SHP77 (cell line): ENCODE results near the gene PRDM16.
A peak's percentile ranks its signal among the peaks of the same experiment; 100 is the strongest.

Source experiments
- DNase-seq, 2 experiments: peaks; one replicate each; lab custom pipeline; 2025; lab: John Stamatoyannopoulos, UW

Gene PRDM16

DNA sequence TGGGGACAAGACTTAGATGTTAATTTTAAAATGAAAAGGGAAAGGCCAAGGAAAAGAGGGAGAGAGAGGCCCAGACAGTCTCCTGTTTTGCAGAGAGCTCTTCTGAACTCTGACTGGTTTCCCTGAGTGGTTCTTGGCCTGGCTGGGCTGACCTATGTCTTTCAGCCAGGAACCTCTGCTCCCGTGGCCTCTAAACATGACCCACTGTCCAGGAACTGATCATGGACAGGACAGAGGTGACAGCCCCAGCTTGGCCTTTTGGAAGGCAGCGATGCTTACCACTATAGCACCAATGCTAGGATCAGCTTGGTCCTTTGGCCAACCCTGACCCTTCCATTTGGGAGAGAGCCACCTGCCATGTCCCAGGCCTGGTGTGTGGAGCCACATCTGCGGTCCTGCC, 55.2 kb downstream of the PRDM16 start:
- DNase-seq, result no peak

DNA sequence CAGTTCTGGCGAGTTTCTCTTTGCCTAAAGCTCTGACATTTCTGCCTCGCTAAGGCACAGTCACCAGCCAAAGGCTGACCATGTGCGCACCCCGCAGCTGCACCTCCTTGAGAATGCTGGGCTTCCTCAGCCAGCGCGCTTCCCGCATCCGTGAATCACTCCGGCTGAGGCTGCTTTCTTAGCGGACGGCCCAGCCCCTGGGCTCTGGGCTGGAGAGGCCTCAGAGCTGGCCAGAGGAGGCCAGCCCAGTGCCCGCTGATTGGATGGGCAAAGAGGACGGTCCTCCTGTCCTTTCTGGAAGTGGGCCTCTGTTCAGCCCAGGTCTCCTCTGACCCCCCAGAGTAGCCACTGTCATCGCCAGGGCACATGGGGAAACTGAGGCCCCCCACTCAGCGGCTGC, 56.1 kb downstream of the PRDM16 start:
- no peak for DNase-seq

DNA sequence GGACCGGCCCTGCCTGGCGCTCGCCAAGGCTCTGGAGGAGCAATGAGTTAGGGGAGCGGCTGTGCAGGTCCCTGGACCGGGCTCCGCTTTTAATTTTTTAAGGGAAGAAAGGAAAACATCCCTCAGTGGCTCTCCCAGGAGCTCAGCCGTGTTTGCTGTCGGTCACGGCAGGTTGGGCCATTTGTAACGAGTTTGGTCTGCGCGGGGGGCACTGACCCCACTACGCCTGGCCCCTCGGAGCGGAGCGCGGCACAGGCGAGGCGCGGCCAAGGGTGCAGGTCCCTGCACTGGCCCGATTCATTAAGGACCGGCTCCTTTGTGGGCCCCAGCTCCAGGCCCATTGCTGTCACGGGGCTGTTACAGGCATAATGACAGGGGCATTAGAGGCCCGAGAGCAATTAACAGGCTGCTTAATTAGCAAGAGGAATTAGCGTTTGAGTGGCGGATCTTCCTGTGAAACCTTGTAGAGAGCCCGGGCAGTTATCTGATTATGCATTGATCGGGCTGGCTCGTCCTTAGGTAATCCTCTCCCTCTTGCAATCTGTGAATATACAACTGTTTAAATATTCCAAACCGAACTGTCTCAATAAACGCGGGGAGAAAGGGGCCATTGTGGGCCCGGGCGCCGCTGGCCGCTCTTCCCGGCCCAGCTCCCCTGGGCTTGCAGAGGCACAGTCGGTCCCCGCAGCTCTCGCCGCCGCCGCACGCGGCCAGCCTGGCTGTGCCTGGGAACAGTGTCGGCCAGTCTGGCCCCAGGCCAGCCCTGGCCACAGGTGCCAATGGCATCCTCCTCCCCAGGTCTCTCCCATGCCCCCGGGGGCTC, 56.8 kb downstream of the PRDM16 start:
- DNase-seq, result no peak

DNA sequence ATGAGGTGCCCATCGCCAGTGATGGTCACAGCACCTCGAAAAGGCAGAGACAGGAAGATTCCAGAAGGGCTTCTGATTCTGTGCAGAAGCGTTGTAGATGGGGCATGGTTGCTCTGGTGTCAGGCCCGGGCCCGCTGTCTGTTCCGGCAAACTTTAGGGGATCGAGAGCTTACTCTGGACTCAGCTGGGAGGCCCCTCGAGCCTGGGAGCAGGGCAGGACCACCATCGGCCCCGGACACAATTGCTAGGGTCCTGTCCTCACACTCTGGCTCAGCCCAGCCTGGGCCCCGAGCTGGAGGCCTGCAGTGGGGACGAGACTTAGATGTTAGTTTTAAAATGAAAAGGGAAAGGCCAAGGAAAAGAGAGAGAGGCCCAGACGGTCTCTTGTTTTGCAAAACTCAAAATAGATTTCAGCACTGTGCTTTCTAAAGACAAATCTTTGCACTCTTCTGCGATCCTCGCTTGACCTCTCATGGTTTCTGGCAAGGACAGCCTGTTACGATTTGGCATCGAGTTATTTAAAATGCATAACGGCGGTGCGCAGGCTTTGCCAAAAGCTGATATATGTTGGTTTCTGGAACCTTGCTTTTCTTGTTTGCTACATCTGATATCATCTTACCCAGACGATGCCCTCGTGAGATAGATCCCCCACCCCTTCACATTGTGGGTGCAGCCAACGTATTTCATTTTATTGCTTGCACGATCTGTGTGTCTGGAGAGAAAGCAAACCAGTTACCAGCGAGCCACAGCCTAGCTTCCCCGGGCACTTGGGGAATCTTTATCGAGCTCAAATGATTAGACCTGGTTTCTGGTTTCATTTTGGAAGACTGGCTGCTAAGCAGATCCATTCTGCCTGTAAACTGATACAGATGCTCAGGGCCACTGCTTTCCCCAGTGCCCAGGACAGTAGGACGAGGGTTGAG, 58.0 kb downstream of the PRDM16 start:
- DNase-seq, result no peak

- no peak for DNase-seq
These were observed 58.7 kb downstream of the PRDM16 start for GRCh38 chr1:3127738-3128137.

DNA sequence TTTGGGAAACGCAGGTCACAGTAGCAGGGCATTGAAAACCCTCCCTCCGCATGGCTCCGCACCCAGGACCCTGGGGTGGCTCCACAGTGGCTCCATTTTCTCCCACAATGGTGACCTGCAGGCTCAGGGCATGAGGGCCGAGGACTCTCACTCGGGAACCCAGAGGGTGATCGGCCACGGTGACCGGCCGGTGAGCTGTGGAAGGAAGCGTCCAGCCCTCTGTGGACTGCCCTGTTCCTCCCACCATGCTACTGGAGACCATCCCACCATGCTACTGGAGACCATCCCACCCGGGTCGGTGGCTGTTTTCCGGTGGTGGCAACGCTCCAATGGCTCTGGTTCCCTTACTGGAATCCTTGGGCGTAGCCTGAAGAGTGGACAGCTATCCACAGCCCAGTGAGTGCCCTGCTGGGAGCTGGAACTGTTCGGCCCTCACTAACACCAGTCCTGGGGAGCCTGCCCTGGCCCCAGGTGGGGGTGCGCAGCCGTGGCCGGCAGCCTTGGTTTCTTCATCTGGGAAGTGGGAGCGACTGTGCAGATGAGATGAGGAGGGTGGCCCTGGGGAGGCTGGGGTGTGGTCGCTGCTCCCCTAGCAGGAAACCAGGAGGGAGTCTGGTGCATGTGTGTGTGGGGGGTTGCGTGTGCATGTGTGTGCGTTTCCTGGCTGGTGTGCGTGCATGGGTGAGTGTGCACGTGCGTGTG, 59.6 kb downstream of the PRDM16 start:
- no peak for DNase-seq

- no peak for DNase-seq
These were observed 60.1 kb downstream of the PRDM16 start for GRCh38 chr1:3129133-3129490.

DNA sequence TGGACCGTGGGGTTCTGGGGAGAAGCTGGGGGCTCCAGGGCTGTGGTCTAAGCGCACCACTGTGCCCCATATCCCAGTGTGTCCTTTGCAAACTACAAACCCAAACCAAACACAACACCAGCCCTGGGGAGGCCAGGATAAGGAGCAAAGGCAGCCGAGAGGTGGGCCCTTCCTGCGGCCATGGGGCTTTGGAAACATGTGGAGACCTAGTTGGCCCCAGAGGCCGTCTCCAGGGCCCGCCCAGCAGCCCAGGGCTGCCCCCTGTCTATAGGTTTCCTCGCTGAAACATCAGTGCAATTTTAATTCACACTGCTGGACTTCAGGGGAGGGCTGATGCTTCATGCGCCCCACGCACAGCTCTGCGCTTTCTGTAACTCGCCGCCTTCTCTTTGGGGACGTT, 61.3 kb downstream of the PRDM16 start:
- DNase-seq, result no peak

GRCh38 chr1:3132660-3133059, 63.7 kb downstream of the PRDM16 start:
- DNase-seq, result no peak

GRCh38 chr1:3133686-3134085, 64.7 kb downstream of the PRDM16 start:
- no peak for DNase-seq

GRCh38 chr1:3134381-3135072, 65.5 kb downstream of the PRDM16 start:
- no peak for DNase-seq

- peak in 1 of 2 experiments; percentile 7 for DNase-seq
These were observed 66.2 kb downstream of the PRDM16 start for GRCh38 chr1:3135073-3135702.

DNA sequence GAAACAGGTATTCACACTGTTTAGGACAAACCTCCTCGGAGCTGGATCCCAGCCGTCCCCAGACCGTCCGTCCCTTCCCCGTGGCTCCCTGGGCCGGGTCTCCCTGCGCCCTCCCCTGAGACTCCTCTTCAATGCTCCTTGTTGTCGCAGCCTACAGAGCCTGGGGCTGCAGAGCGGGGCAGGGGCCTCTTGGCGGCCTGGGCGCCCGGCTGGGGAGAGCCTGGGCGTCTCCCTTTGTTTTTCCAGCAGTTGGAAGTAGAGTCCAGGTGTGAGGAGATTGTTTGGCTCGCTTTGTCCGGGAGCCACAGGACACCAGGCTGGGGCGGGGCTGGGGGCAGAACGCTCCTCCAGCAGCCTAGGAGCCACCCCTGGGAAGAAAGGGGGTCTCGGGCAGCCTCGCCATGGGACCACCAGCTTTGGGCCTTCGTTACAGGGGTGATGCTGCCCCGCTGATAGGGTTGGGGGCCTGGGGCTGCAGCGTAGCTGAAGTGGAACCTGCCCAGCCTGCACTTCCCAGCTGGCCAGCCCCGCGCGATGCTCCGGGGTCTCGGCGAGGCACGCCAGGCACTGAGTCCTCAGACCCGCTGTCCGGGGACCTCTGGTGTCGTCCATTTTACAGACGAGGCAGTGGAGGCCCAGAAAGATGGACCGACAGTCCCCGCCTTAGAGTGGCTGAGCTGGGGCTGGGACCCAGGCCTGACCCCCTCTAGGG, 66.9 kb downstream of the PRDM16 start:
- DNase-seq, result peak in 1 of 2 experiments; percentile 3

DNA sequence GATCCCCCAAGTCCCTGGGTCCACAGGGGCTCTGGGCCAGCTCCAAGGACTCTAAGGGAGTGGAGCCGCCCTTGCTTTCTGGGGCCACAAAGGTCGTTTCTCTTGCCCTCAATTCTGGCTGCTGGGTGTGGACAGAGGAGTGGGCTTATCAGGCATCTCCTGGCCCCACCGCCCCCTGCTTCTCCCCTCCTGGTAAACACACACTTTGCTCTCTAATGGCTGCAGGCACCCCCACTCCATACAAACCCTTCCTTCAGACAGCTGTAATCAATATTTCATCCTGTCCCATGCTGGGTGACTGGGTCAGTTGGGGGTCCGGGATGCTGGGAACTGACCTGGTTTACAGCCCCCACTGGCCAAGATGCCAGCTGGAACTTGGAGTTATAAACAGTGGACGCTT, 67.5 kb downstream of the PRDM16 start:
- no peak for DNase-seq

GRCh38 chr1:3137111-3138100, 68.4 kb downstream of the PRDM16 start:
- DNase-seq, result no peak

DNA sequence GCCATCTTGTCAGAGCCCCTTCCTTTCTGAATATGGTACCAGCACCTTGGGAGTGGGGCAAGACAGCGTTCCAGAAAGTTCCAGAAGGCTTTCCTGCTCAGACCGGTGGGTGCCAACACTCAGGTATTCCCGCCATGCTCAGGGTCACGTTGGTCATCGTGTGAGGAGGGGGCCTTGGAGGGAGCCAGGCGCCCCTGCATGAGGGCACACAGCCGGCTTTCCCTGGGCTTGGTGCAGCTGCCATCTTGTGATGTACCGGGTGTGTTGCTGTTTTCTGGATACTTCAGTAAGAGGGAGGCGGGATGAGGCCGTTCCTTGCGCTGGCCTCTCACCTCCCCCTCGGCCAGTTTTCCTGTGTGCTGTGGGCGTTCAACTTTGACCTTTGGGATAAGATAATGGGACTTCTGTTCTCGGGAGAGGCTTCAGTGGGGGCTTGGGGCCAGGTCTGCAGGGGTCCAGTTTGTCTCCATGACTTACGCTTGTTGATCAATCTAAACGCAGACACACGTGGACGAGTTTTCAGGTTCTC, 69.7 kb downstream of the PRDM16 start:
- no peak for DNase-seq

- DNase-seq, result no peak
These were observed 70.4 kb downstream of the PRDM16 start for GRCh38 chr1:3139451-3139852.

- no peak for DNase-seq
These were observed 70.9 kb downstream of the PRDM16 start for GRCh38 chr1:3139871-3140361.

- DNase-seq, result no peak
These were observed 71.4 kb downstream of the PRDM16 start for GRCh38 chr1:3140437-3140836.
